WTC11 (cell line): ENCODE measurements around the gene ZBTB39. TPM values are rescaled to one million over a fixed set of nuclear protein-coding genes. Genes with fewer than 3 reads are reported as not detected.

Experiments
- ATAC-seq: fragments of 200-7000 bp; cut with Tn5 transposase; 2 replicates; pipeline ENCODE4 v1.10.0; 2021; ENCODE audit warnings: mild to moderate bottlenecking, moderate library complexity
- CTCF ChIA-PET: fragments of 300-600 bp; sonication (Branson Sonifier 250); formaldehyde crosslinking; loops from one replicate; lab custom pipeline; 2021; ENCODE audit warnings: antibody characterized with exemption; lab: Charles Lee
- POLR2A ChIA-PET: fragments of 350-600 bp; sonication (Branson Sonifier 250); formaldehyde crosslinking; loops from one replicate; lab custom pipeline; 2021; ENCODE audit warnings: antibody characterized with exemption; lab: Charles Lee
- DNase-seq: peaks from one replicate; pipeline ENCODE4 v3.0.0; 2021; ENCODE audit warnings: low spot score
- H3K27ac Mint-ChIP-seq: 2 replicates; pipeline ENCODE4 v1.8.0; 2021; ENCODE audit warnings: mixed read lengths
- H3K27me3 Mint-ChIP-seq: 2 replicates; pipeline ENCODE4 v1.8.0; 2021; ENCODE audit warnings: low read depth, mild to moderate bottlenecking, moderate library complexity, mixed read lengths
- H3K36me3 Mint-ChIP-seq: 2 replicates; pipeline ENCODE4 v1.8.0; 2021; ENCODE audit warnings: mixed read lengths
- H3K4me1 Mint-ChIP-seq: 2 replicates; pipeline ENCODE4 v1.8.0; 2022; ENCODE audit warnings: mixed read lengths
- H3K4me3 Mint-ChIP-seq: 2 replicates; pipeline ENCODE4 v1.8.0; 2021; ENCODE audit warnings: mild to moderate bottlenecking, moderate library complexity, mixed read lengths
- H3K9me3 Mint-ChIP-seq: 2 replicates; pipeline ENCODE4 v1.8.0; 2021; ENCODE audit warnings: mixed read lengths
- ELF4 ChIP-seq: sonication (generic); formaldehyde crosslinking; IDR thresholded peaks from 2 replicates; pipeline ENCODE4 v1.8.1; 2022; ENCODE audit warnings: low read depth, mild to moderate bottlenecking, moderate library complexity, missing genetic modification reagents
- FOXJ3 ChIP-seq: sonication (generic); formaldehyde crosslinking; IDR thresholded peaks from 2 replicates; pipeline ENCODE4 v1.9.0; 2021; ENCODE audit warnings: missing genetic modification reagents, mild to moderate bottlenecking, borderline replicate concordance
- FOXK1 ChIP-seq: sonication (generic); formaldehyde crosslinking; IDR thresholded peaks from 2 replicates; pipeline ENCODE4 v1.8.0; 2022; ENCODE audit warnings: mild to moderate bottlenecking, moderate library complexity, missing genetic modification reagents
- MYBL2 ChIP-seq: sonication (generic); formaldehyde crosslinking; IDR thresholded peaks from 2 replicates; pipeline ENCODE4 v1.8.1; 2023; ENCODE audit warnings: mild to moderate bottlenecking, moderate library complexity, missing genetic modification reagents
- NFE2L1 ChIP-seq: sonication (generic); formaldehyde crosslinking; IDR thresholded peaks from 2 replicates; pipeline ENCODE4 v1.8.1; 2023; ENCODE audit warnings: missing genetic modification reagents
- RORB ChIP-seq: fragments of 250-450 bp; sonication (Bioruptor Pico); IDR thresholded peaks from 2 replicates; pipeline ENCODE4 v1.9.0; 2021; ENCODE audit warnings: mild to moderate bottlenecking
- TCF7 ChIP-seq: sonication (generic); formaldehyde crosslinking; IDR thresholded peaks from 2 replicates; pipeline ENCODE4 v1.8.0; 2022; ENCODE audit warnings: mild to moderate bottlenecking, low read depth, missing genetic modification reagents, moderate library complexity
- TP53 ChIP-seq: sonication (generic); formaldehyde crosslinking; IDR thresholded peaks from 2 replicates; pipeline ENCODE4 v1.8.1; 2023; ENCODE audit warnings: mild to moderate bottlenecking, missing genetic modification reagents
- ZNF121 ChIP-seq: sonication (generic); formaldehyde crosslinking; IDR thresholded peaks from 2 replicates; pipeline ENCODE4 v1.8.0; 2023; ENCODE audit warnings: missing genetic modification reagents
- ZNF263 ChIP-seq: sonication (generic); formaldehyde crosslinking; IDR thresholded peaks from 2 replicates; pipeline ENCODE4 v1.8.1; 2022; ENCODE audit warnings: low read depth, mild to moderate bottlenecking, moderate library complexity, missing genetic modification reagents
- total RNA-seq: library from RNA; stranded (reverse); gene quantifications from 3 replicates; pipeline ENCODE4 v1.2.3, GENCODE V29; 2021
- TF ChIP-seq, protein P1 (sequence below): sonication (generic); formaldehyde crosslinking; IDR thresholded peaks from 2 replicates; pipeline ENCODE4 v1.8.0; 2022; ENCODE audit warnings: missing genetic modification reagents
- TF ChIP-seq, protein P2 (sequence below): sonication (generic); formaldehyde crosslinking; IDR thresholded peaks from 2 replicates; pipeline ENCODE4 v1.8.1; 2023; ENCODE audit warnings: mild to moderate bottlenecking, missing genetic modification reagents, moderate library complexity
- TF ChIP-seq, protein P3 (sequence below): sonication (generic); formaldehyde crosslinking; IDR thresholded peaks from 2 replicates; pipeline ENCODE4 v1.8.1; 2023; ENCODE audit warnings: mild to moderate bottlenecking, missing genetic modification reagents
- TF ChIP-seq, protein P4 (sequence below): sonication (generic); formaldehyde crosslinking; IDR thresholded peaks from 2 replicates; pipeline ENCODE4 v1.8.1; 2023; ENCODE audit warnings: mild to moderate bottlenecking, missing genetic modification reagents, moderate library complexity
- TF ChIP-seq, protein P5 (sequence below): sonication (generic); formaldehyde crosslinking; IDR thresholded peaks from 2 replicates; pipeline ENCODE4 v1.8.0; 2022; ENCODE audit warnings: mild to moderate bottlenecking, missing genetic modification reagents
- TF ChIP-seq, protein P6 (sequence below): sonication (generic); formaldehyde crosslinking; IDR thresholded peaks from 2 replicates; pipeline ENCODE4 v1.8.1; 2022; ENCODE audit warnings: mild to moderate bottlenecking, missing genetic modification reagents, moderate library complexity, borderline replicate concordance

Gene ZBTB39
- total RNA-seq, 1 experiment from 2014 or later: 20.2 TPM

DNA sequence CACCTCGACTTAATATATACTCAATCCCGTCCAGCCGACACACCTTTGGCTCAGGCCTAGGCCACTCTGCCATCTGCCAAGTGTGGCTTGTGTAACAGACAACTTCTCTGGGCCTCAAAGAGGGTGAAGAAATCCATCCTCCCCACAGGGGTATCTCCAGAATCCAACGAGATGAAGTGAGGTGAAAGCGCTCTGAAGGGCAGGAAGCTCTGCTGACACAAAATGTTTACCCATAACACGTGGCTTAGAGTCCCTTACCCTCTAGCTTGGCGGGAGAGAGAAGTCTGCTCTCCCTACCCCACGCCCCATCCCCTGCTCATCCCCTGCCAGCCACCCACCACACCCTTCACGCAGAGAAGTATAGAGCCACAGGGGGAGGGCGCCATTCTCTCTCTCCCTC lies 13.0 kb downstream of the ZBTB39 start (continued):
- TF ChIP-seq ELF4 (CRISPR knock-in tag): no peak

DNA sequence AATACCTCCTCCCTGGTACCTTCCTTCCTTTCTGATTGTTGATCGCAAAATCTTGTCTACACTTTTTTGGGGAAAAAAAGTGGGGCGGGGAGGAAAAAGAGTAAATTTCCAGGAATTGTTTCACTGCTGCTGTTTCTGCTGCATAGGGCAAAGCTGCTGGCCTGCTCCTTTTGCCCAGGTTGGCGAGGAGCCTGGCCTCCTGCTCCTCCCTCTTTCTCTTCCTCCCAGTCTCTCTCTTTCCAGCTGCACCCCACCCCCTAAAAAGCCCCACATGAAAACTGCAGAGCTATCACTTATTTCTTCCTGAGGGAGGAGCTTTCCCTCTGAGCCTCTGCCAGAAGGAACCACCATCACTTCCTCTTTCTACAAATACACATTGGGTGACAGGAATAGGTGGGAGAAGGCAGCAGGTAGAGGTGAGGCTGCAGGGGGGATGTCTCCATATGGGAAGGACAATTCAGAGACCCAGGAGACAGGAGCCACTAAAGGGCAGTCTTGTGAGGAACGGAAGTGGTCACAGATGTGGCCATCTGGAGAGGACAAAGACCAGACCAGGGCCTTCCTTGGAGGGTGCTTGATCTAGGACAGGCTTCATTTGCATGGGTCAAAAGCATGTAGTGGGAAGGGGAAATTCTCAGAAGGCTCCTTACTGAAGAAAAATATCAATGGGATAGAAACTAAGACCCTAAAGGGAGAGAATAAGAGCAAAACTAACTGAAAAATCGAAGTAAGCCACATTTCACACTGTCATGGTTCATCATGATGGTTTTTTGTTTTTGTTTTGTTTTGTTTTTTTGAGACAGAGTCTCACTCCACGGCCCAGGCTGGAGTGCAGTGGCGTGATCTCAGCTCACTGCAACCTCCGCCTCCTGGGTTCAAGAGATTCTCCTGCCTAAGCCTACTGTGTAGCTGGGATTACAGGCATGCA lies 14.8 kb downstream of the ZBTB39 start:
- DNase-seq (no peak), ATAC-seq (no peak)
- no peak overlapping the region for H3K4me3 Mint-ChIP-seq
- no peaks in the 10 kb centered on the region for H3K27me3 Mint-ChIP-seq
- TF ChIP-seq TP53 (CRISPR knock-in tag): no peak
- TF ChIP-seq MYBL2 (CRISPR knock-in tag): no peak
- TF ChIP-seq FOXJ3 (CRISPR knock-in tag): no peak
- TF ChIP-seq, protein P1, sequence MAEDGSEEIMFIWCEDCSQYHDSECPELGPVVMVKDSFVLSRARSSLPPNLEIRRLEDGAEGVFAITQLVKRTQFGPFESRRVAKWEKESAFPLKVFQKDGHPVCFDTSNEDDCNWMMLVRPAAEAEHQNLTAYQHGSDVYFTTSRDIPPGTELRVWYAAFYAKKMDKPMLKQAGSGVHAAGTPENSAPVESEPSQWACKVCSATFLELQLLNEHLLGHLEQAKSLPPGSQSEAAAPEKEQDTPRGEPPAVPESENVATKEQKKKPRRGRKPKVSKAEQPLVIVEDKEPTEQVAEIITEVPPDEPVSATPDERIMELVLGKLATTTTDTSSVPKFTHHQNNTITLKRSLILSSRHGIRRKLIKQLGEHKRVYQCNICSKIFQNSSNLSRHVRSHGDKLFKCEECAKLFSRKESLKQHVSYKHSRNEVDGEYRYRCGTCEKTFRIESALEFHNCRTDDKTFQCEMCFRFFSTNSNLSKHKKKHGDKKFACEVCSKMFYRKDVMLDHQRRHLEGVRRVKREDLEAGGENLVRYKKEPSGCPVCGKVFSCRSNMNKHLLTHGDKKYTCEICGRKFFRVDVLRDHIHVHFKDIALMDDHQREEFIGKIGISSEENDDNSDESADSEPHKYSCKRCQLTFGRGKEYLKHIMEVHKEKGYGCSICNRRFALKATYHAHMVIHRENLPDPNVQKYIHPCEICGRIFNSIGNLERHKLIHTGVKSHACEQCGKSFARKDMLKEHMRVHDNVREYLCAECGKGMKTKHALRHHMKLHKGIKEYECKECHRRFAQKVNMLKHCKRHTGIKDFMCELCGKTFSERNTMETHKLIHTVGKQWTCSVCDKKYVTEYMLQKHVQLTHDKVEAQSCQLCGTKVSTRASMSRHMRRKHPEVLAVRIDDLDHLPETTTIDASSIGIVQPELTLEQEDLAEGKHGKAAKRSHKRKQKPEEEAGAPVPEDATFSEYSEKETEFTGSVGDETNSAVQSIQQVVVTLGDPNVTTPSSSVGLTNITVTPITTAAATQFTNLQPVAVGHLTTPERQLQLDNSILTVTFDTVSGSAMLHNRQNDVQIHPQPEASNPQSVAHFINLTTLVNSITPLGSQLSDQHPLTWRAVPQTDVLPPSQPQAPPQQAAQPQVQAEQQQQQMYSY (CRISPR knock-in tag): no peak
- TF ChIP-seq, protein P2, sequence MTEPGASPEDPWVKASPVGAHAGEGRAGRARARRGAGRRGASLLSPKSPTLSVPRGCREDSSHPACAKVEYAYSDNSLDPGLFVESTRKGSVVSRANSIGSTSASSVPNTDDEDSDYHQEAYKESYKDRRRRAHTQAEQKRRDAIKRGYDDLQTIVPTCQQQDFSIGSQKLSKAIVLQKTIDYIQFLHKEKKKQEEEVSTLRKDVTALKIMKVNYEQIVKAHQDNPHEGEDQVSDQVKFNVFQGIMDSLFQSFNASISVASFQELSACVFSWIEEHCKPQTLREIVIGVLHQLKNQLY (CRISPR knock-in tag): no peak
- TF ChIP-seq, protein P3, sequence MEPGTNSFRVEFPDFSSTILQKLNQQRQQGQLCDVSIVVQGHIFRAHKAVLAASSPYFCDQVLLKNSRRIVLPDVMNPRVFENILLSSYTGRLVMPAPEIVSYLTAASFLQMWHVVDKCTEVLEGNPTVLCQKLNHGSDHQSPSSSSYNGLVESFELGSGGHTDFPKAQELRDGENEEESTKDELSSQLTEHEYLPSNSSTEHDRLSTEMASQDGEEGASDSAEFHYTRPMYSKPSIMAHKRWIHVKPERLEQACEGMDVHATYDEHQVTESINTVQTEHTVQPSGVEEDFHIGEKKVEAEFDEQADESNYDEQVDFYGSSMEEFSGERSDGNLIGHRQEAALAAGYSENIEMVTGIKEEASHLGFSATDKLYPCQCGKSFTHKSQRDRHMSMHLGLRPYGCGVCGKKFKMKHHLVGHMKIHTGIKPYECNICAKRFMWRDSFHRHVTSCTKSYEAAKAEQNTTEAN (CRISPR knock-in tag): no peak
- no peak for TF ChIP-seq ZNF121 (CRISPR knock-in tag)
- no peak for TF ChIP-seq TCF7 (CRISPR knock-in tag)
- no peak for TF ChIP-seq NFE2L1 (CRISPR knock-in tag)
- TF ChIP-seq FOXK1 (CRISPR knock-in tag): no peak
- TF ChIP-seq, protein P4, sequence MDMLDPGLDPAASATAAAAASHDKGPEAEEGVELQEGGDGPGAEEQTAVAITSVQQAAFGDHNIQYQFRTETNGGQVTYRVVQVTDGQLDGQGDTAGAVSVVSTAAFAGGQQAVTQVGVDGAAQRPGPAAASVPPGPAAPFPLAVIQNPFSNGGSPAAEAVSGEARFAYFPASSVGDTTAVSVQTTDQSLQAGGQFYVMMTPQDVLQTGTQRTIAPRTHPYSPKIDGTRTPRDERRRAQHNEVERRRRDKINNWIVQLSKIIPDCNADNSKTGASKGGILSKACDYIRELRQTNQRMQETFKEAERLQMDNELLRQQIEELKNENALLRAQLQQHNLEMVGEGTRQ (CRISPR knock-in tag): no peak
- TF ChIP-seq ZNF263: no peak
- TF ChIP-seq, protein P5, sequence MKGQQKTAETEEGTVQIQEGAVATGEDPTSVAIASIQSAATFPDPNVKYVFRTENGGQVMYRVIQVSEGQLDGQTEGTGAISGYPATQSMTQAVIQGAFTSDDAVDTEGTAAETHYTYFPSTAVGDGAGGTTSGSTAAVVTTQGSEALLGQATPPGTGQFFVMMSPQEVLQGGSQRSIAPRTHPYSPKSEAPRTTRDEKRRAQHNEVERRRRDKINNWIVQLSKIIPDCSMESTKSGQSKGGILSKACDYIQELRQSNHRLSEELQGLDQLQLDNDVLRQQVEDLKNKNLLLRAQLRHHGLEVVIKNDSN: no peak
- TF ChIP-seq, protein P6, sequence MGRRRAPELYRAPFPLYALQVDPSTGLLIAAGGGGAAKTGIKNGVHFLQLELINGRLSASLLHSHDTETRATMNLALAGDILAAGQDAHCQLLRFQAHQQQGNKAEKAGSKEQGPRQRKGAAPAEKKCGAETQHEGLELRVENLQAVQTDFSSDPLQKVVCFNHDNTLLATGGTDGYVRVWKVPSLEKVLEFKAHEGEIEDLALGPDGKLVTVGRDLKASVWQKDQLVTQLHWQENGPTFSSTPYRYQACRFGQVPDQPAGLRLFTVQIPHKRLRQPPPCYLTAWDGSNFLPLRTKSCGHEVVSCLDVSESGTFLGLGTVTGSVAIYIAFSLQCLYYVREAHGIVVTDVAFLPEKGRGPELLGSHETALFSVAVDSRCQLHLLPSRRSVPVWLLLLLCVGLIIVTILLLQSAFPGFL (CRISPR knock-in tag): no peak
- no peak for TF ChIP-seq RORB (CRISPR knock-in tag)
- peaks cover 23% of the 10 kb centered on the region for H3K4me1 Mint-ChIP-seq
- ChIA-PET POLR2A (no interaction called here), CTCF (interaction anchor here (0.6 to 2.0 kb wide), 3 partner anchors 10 to 234 kb away, joined by 3 to 14 read pairs (median 6); partner anchors contain the start of gene HSD17B6)
- no peaks in the 10 kb centered on the region for H3K9me3 Mint-ChIP-seq
- H3K27ac Mint-ChIP-seq: no peak overlapping the region
- H3K36me3 Mint-ChIP-seq: peaks cover 2% of the 10 kb centered on the region; the same call in 1 of the 2 replicates
